Stimulated activated CD4-positive, alpha-beta T cell treated with anti-CD3 and anti-CD28 coated beads, TNF-alpha, amount 100 ng/mL, for 4 hours (primary cell): ENCODE data around the gene CDKAL1.
"Not testable (repeated sequence)": the region's sequence is repeated elsewhere in the genome, so short reads cannot be mapped to it uniquely, and the experiment has no call there.

Experiments used
- DNase-seq, 3 experiments: peaks; one replicate each; pipeline ENCODE4 v3.0.0-alpha.2; 2020; ENCODE audit warnings: low read depth in 3 of 3

CDKAL1 gene

DNA sequence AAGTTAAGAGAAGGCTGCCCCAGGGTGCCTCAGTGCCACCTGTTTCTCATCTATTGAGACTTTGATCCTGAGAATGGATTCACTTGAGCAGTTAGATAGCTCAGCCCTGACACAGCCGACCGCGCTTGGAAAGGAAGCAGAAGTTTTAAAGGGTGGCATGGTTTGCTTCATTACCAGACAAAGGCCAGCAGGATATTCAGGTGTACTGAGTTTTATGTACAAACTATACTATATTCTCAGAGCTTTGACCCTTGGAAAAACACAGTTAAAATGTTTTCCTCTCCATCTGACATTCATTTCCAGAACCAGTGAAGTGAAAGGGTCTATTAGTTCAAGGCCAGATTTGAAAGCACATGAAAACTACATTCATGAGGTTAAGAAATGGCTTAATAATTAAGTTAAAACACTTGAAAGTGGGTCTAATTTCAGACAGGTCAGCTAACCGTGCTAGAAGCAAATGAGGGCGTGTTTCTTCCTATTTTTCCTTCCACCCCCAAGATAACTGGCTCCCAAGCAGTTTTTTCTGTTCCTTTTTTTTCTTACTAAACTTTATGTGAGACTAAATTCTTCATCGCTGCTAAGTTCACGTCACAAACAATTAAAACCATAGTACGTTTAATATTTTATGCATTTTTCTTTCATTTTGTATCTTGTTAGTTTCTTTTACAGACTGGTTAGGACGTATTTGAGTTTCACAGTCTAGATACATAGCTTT lies 674.0 kb downstream of the CDKAL1 start:
- DNase-seq: no peak

DNA sequence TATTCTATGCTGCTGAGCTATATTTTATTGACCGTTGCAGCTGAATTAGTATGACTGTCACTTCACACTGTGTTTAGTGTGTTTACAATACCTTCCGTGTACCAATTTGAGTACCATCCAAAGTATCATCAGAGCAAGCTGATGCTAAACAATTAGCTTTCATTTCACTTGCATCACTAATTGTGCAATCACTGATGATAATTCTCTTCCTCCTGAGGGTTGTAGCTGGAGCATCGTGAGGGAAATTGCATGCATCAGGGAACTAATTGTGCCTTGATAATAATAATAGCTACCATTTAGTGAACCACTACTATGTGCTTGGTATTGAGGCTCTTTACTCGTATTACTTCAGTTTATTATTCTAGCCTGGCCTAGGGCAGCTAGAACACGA lies 674.5 kb downstream of the CDKAL1 start:
- DNase-seq: no peak

DNA sequence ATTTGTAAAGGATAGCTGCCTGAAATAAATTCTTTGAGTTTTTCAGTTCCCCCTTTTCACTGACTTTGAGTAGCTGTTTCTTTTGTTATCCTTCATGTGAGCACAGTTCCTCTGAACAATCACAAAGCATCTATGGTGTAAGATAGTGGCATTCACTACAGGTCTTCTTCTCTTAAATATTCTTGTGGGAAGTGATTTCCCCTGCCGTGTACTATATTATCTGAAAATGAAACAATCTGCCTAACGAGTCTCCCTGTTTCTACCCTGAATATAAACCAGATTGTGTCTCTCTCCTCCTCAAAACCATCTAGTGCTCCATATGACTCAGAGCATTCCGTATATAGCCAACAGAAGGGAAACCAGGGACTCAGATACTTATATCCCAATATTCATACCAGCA lies 679.2 kb downstream of the CDKAL1 start:
- no peak for DNase-seq

DNA sequence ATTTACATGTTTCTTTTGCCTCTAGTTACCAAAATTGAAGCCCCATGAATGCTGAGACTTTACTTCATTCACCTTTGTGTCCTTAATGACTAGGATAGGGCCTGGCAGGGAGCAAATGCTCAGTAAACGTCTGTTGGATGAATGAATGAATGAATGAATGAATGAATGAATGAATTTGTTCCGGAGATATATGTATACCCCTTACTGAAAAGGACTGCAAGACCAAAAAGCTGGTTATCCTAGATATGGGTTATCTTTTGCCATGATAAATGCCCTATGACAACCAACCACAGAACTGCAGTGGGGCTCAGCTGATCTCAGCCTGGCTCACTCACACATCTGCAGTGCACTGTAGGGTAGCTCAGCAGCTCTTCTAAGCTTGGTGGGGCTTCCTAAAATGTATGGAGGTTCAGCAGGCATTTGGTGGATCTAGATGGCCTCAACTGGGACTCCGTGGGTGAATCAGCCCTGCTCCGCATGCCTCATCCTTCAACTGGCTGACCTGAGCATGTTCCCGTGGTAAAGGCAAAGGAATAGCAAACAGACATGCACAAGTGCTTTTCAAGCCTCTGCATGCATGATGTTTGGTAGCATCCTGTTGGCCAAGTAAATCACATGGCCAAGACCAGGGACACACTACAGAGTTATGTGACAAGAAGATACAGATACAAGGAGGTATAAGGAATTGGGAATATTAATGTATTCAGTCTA lies 680.6 kb downstream of the CDKAL1 start:
- no peak for DNase-seq

DNA sequence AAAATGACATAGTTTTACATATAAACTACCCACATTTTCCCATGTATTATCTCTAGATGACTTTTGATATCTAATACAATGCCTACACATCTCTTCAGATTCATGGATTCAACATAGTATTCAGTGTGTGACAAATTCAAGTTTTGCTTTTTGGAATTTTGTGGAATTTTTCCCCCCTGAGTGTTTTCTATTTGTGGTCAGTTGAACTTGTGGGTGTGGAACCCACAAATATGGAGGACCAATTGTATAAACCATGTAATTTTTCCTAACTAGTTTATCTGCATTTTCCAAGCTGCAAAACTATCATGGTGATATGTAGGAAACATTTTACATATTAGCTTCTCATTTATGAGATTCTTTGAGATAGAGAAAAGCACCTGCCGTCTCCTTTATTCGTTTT lies 685.0 kb downstream of the CDKAL1 start:
- DNase-seq: no peak

DNA sequence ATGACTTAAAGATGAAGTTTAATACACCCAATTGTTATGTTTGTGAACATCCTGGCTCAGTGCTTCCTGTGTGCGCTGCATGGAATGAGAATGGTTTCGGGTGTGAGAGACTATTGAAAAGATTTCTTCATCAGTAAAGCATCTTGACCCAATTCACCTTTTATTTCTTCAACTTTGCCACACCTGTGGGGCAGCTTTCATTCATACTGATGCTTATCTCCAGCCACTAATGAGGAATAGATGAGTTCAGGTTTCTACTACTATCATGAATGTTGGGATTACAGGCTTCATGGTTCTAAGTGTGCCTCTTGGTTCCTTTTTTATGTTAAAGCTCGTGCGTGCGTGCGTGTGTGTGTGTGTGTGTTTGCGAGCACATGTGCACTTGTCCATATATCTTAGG lies 685.6 kb downstream of the CDKAL1 start:
- DNase-seq: no peak

DNA sequence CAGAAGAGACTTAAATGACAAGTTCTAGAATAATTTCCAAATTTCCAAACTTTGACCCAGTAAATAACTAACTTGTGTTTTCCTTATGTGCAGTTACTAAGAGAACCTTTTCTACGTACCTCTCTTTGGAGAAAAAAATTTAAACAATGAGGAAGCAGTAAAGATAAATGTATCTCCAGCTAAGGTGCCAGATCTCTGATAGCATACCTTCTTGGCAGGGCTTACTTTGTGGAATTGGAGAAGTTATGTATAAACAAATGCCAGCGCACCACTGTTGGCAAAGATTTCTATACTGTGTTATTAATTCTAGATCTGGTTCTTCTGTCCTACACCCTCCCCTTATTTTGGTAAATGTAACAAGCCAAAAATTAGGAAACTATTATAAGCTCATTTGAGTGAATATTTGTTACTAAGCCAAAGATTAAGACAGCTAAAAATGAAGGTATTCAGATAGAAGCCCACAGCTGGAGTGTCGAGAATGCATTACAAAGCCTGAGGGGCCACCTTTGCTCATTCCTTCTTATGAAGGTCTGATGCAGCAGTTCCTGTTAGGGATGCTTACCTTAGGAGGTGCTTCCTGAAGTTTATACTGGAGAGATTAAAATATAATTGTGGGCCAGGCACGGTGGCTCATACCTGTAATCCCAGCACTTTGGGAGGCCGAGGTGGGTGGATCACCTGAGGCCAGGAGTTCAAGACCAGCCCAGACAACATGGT lies 686.2 kb downstream of the CDKAL1 start:
- DNase-seq: no peak

DNA sequence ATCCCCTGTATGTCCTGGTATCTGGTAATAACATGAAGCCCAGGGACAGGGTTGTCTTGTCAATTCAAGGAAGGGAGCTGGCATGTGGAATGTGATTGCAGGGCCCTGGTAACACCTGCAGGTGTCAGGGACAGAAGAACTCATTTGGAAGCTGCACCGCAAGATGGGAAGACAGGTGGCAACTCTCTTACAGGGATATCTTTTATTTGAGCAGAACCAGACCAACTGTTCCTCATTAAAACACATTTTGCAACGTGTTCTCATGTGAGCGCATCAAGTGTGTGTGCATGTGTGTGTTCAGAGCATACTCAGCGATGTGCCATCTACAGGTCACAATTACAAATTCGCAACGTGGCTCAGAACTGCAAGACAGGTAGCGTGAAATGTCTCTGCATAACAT lies 688.4 kb downstream of the CDKAL1 start:
- no peak for DNase-seq

DNA sequence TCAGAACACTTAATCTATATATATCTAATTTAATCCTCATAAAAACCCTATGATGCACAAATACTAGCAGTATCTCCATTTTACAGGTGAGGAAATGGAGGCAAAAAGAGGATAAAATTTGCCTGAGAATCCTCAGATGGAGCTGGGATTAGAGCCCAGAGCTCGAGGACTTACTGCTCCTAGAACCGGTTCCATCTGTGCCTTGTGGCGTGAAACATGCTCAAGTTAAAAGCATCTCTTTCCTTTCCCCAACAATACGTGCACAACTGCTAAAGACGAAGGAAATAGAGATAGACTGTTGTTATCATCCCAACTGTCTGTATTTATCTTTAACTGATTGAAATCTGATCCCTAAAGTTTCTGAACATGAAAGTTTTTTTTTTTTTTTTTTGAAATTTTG lies 691.7 kb downstream of the CDKAL1 start:
- DNase-seq: no peak

DNA sequence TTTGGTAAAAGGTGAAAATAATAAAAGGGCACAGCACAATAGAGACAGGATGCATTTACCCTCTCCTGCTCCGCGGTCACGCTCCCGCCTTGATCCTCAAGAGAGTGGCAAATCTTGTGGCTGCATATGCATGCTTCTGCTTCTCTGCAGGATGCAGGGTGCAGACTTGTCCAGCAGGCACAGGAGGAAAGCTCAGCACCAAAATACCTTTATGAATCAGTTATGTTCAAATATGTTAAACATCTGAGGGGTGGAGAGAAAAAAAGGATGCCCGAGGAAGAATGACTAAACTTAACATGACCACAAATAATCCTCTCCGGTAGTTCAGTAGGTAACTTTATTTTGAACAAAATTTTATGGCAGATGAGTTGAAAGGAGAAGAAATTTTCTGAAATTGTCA lies 693.2 kb downstream of the CDKAL1 start:
- no peak for DNase-seq

DNA sequence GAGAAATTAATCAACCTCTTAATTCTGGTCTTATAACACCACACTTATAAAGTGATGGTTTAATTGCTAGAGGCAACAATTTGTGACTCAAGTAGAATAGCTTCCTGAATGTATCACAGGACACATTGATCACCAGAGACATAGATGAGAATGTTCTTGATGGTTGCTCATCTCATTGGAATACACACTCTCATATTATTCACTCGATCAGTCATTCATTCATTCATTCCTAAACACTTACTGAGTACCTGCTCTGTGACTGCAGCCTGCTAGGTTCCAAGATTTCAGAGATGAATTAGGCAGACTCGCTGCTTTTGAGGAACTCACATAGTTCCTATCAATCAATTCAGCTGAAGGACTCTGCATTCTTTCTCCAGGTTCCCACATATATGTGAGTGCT lies 694.2 kb downstream of the CDKAL1 start:
- DNase-seq: no peak

DNA sequence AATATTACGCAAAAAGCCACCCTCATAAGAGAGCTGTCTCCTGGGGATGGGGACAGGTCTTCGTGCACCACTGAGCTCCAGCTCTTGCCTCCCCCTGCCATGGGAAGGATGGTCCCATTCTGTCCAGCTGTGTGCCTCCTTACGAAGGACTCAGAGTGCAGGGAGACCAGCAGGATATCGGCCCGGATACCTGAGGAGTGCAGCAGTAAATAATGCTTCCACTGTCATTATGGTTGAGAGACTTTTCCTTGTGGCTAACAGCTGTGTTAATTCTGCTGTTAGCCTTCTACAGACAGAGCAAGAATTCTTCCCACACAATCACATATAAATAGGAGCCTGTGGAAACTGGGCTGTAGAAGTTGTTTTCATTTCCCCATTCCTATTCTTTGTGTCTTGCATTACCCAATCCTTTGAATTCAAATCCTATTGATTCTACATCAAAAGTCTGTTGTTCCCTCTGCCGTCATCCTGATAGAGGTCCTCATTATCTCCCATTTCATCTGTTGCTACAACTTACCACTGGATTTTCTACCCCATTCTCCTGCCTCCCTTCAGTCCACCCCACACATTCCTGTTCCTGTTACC lies 694.7 kb downstream of the CDKAL1 start:
- DNase-seq: no peak

DNA sequence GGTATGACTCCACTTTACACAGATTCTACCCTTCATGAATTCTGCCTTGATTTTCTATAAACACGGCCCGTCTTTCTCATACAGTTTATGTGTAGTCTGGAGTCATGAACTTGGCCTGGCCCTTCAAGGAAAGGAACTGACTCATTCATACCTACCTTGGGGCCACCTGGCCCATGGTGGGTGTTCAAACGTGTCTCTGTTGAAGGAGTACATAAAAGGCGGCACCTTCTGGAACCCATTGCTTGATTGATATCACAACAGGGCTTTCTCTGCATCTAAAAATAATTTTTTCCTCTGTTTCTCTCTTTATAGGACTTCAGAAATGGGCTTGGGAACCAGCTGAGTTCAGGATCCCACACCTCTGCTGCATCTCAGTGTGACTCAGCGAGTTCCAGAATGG lies 696.3 kb downstream of the CDKAL1 start:
- DNase-seq: no peak

DNA sequence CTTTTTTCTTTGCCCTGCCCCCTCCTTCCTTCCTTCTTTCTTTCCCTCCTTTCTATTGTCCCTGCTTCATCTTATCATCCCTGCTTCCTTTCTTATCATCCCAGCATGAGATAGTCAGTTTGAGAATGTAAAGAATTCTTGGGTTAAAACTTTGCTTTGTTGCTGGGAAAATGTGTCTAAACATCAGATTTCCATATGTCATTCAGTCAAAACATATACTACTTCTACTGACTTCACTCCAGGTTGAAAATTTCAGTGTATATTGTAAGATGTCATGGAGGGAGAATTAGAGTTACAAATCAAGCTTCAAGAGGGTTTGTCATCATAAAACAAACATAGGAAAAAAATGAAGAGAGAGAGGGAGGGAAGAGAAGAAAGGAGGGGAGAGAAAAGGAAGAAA lies 700.9 kb downstream of the CDKAL1 start:
- no peak for DNase-seq

DNA sequence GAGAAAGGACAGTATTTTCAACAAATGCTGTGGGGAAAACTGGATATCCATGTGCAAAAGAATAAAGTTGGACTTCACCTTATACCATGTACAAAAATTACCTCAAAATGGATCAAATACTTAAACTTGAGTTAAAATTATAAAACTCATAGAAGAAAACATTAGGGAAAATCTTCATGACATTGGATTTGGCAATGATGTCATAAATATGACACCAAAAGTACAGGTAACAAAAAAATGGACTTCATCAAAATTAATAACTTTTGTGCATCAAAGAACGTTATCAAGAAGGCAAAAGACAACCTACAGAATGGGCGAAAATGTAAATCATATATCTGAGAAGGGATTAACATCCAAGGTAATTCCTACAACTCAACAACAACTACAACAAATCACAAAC lies 704.0 kb downstream of the CDKAL1 start:
- DNase-seq: no peak

DNA sequence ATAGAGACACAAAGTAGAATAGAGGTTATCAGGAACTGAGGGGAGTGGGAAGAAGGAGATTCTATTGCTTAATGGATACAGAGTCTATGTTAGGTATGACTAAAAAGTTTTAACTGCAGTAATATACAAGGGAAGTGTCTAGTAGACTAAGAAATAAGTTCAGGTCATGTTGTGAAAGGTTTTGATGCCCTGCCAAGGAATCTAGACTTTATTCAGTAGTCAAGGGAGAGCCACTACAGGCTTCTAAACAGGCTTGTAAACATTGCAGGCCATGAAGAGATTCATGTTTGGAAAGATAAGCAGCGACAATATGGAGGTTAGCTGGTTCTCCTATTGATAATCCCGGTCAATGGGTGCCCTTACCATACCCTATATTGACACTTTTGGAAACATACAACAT lies 706.5 kb downstream of the CDKAL1 start:
- no peak for DNase-seq

DNA sequence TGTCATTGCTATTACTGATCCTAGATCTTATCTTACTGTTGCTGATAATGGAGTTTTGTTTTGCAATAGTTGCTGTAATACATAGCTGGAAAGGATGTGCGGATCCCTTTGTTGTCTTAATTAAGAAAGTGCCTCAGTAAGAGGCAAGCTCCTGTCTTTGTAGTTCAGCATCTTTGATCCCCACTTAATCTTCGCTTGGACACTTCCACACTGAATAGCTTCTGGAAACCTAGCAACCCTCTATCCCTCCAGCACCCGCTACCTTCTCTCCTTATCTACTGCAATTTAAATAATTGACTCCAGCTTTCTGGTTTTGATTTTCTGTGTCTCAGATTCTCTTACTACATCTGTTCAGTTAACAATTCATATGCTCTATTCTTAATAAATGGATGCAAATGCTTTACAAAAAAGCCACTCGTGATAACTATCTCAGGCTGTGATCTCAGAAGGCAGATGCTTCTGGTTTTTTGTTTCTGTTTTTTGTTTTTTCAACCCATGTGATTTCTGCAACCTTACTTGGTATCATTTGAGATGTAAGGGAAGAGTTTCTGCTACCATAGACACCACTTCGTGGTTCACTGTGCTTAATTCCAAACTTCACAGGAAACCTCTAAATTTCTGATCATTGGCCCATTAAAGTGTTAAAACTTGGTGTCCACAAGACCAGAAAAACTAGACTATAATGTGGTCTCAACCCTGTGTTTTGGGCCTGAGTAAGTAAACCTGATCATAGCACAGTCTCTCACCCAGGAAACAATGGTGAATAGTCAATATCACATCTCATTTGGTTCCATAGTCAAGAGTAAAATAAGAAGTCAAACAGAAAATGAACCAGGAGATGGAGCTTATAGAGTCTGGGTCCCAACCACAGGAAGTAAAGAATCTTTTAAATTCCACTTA lies 707.2 kb downstream of the CDKAL1 start:
- DNase-seq: no peak

DNA sequence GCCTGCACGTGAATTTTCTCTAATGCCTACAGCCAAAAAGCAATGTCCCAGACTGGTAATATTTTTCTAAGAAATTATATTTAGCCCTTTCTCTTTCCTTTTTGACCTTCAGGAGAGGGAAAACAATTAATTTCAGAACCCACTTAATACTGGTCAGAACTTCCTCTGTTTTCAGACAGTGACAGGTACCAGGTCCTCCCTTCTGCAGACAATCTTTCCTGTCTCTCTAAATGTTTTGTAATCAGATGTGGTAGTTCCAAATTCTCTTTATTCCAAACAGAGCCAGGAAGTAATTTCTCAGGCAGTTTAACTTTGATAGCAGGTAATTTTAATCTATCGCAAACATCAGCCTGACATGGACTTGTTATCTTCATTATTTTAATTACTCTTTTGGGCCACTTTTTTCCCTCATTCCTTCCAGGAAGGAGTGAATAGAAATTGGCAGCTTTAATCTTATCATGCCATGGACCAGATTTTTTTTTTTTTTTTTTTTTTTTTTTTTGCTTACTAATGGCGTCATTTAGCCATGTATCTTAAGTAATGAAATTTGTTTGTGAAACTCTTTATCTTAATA lies 710.7 kb downstream of the CDKAL1 start:
- no peak for DNase-seq

DNA sequence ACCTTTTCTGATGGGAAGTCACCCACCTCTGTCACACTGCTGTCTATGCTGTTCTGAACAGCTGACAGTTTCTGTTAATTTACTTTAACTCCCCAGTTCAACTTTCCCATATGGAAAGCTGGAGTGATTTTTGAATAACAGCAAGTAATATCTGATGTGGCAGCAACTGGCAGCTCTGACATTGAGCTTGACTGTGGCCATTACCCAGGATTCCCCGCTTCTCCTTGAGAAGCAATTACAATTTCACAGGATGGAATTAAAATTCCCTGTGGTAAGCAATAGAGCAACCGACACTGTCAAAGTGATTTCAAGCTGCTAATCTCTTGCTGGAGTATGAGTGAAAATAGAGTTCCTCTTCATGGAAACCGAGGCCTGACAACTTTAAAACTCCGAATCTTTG lies 711.2 kb downstream of the CDKAL1 start:
- DNase-seq: no peak

DNA sequence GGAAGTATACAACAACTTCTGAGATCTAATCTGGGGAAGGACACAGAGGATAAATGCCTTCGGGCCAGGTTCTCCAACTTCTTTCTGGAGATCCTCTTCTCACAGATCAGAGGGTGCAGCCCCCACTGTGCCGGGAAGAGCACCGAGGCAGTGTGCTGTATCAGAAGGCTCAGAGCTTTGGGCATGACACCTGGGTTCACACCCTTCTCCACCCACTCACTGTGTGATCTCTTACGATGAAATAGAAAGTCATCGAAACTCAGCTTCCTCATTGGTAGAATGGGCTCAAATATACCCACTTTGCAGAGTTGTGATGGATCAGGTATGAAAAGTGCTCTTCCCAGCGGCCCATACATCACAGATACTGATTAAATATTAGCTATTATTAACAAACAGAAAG lies 711.8 kb downstream of the CDKAL1 start:
- no peak for DNase-seq

DNA sequence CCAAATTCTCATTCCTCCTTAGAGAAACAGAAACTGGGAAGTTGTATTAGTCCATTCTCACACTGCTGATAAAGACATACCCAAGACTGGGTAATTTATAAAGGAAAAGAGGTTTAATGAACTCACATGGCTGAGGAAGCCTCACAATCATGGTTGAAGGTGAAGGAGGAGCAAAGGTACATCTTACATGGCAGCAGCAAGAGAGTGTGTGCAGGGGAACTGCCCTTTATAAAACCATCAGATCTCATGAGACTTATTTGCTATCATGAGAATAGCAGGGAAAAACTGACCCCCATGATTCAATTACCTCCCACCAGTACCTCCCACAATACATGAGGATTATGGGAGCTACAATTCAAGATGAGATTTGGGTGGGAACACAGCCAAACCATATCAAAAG lies 720.2 kb downstream of the CDKAL1 start:
- DNase-seq: not testable (repeated sequence)
